ENCODE measurements around the gene KCNK15.

KCNK15 gene

GRCh38 chr20:44705364-44706094, 40.1 kb upstream of the KCNK15 start:
- no peak overlapping the region for H3K9ac ChIP-seq (ENCODE audit: low read length)
- H3K36me3 ChIP-seq (ENCODE audit: insufficient read depth, low read length) = no peaks in the 10 kb centered on the region
- no peaks in the 10 kb centered on the region for H3K9me3 ChIP-seq (ENCODE audit: low read length)
- H3K4me1 ChIP-seq (ENCODE audit: insufficient read depth, low read length) = peaks cover 24% of the 10 kb centered on the region
- no peak overlapping the region for H3K27ac ChIP-seq (ENCODE audit: low read depth, low read length)
- no peaks in the 10 kb centered on the region for H3K27me3 ChIP-seq (ENCODE audit: control insufficient read depth in 1 of 2, insufficient read depth in 2 of 2, low read length in 2 of 2)
- H3K4me3 ChIP-seq (ENCODE audit: low read depth in 1 of 2, low read length in 2 of 2) = no peak overlapping the region

GRCh38 chr20:44706301-44707017, 39.2 kb upstream of the KCNK15 start:
- Histone ChIP-seq H3K36me3 (ENCODE audit: insufficient read depth, low read length) (no peaks in the 10 kb centered on the region), H3K27me3 (ENCODE audit: control insufficient read depth in 1 of 2, insufficient read depth in 2 of 2, low read length in 2 of 2) (no peaks in the 10 kb centered on the region), H3K9me3 (ENCODE audit: low read length) (no peaks in the 10 kb centered on the region), H3K9ac (ENCODE audit: low read length) (no peak overlapping the region), H3K4me1 (ENCODE audit: insufficient read depth, low read length) (peaks cover 19% of the 10 kb centered on the region), H3K27ac (ENCODE audit: low read depth, low read length) (no peak overlapping the region), H3K4me3 (ENCODE audit: low read depth in 1 of 2, low read length in 2 of 2) (no peak overlapping the region)

GRCh38 chr20:44707018-44707579, 38.6 kb upstream of the KCNK15 start:
- H3K9ac ChIP-seq (ENCODE audit: low read length) = no peak overlapping the region
- H3K27me3 ChIP-seq (ENCODE audit: control insufficient read depth in 1 of 2, insufficient read depth in 2 of 2, low read length in 2 of 2) = no peaks in the 10 kb centered on the region
- no peak overlapping the region for H3K4me3 ChIP-seq (ENCODE audit: low read depth in 1 of 2, low read length in 2 of 2)
- no peak overlapping the region for H3K27ac ChIP-seq (ENCODE audit: low read depth, low read length)
- H3K4me1 ChIP-seq (ENCODE audit: insufficient read depth, low read length) = peaks cover 15% of the 10 kb centered on the region
- H3K9me3 ChIP-seq (ENCODE audit: low read length) = no peaks in the 10 kb centered on the region
- H3K36me3 ChIP-seq (ENCODE audit: insufficient read depth, low read length) = no peaks in the 10 kb centered on the region

GRCh38 chr20:44709380-44709779, 36.3 kb upstream of the KCNK15 start:
- no peaks in the 10 kb centered on the region for H3K9me3 ChIP-seq (ENCODE audit: low read length)
- H3K27ac ChIP-seq (ENCODE audit: low read depth, low read length) = no peak overlapping the region
- H3K9ac ChIP-seq (ENCODE audit: low read length) = no peak overlapping the region
- peaks cover 12% of the 10 kb centered on the region for H3K4me1 ChIP-seq (ENCODE audit: insufficient read depth, low read length)
- H3K36me3 ChIP-seq (ENCODE audit: insufficient read depth, low read length) = no peaks in the 10 kb centered on the region
- H3K27me3 ChIP-seq (ENCODE audit: control insufficient read depth in 1 of 2, insufficient read depth in 2 of 2, low read length in 2 of 2) = no peaks in the 10 kb centered on the region
- H3K4me3 ChIP-seq (ENCODE audit: low read depth in 1 of 2, low read length in 2 of 2) = no peak overlapping the region

- H3K4me1 ChIP-seq (ENCODE audit: insufficient read depth, low read length) = peaks cover 16% of the 10 kb centered on the region
- H3K27ac ChIP-seq (ENCODE audit: low read depth, low read length) = no peak overlapping the region
- no peaks in the 10 kb centered on the region for H3K9me3 ChIP-seq (ENCODE audit: low read length)
- H3K27me3 ChIP-seq (ENCODE audit: control insufficient read depth in 1 of 2, insufficient read depth in 2 of 2, low read length in 2 of 2) = no peaks in the 10 kb centered on the region
- no peaks in the 10 kb centered on the region for H3K36me3 ChIP-seq (ENCODE audit: insufficient read depth, low read length)
- H3K4me3 ChIP-seq (ENCODE audit: low read depth in 1 of 2, low read length in 2 of 2) = no peak overlapping the region
- no peak overlapping the region for H3K9ac ChIP-seq (ENCODE audit: low read length)
Measured at GRCh38 chr20:44709797-44710196, 35.9 kb upstream of the KCNK15 start.

- H3K27me3 ChIP-seq (ENCODE audit: control insufficient read depth in 1 of 2, insufficient read depth in 2 of 2, low read length in 2 of 2) = no peaks in the 10 kb centered on the region
- peaks cover 25% of the 10 kb centered on the region for H3K4me1 ChIP-seq (ENCODE audit: insufficient read depth, low read length)
- no peaks in the 10 kb centered on the region for H3K36me3 ChIP-seq (ENCODE audit: insufficient read depth, low read length)
- no peaks in the 10 kb centered on the region for H3K9me3 ChIP-seq (ENCODE audit: low read length)
- H3K4me3 ChIP-seq (ENCODE audit: low read depth in 1 of 2, low read length in 2 of 2) = no peak overlapping the region
- H3K27ac ChIP-seq (ENCODE audit: low read depth, low read length) = no peak overlapping the region
- no peak overlapping the region for H3K9ac ChIP-seq (ENCODE audit: low read length)
Measured at GRCh38 chr20:44711237-44711636, 34.4 kb upstream of the KCNK15 start.

- Histone ChIP-seq H3K9ac (ENCODE audit: low read length) (no peak overlapping the region), H3K4me3 (ENCODE audit: low read depth in 1 of 2, low read length in 2 of 2) (peak overlapping the region in 1 of 2 donors; percentile 35), H3K27me3 (ENCODE audit: control insufficient read depth in 1 of 2, insufficient read depth in 2 of 2, low read length in 2 of 2) (no peaks in the 10 kb centered on the region), H3K9me3 (ENCODE audit: low read length) (no peaks in the 10 kb centered on the region), H3K36me3 (ENCODE audit: insufficient read depth, low read length) (no peaks in the 10 kb centered on the region), H3K27ac (ENCODE audit: low read depth, low read length) (no peak overlapping the region), H3K4me1 (ENCODE audit: insufficient read depth, low read length) (peaks cover 19% of the 10 kb centered on the region)
Measured at GRCh38 chr20:44714102-44714700, 31.5 kb upstream of the KCNK15 start.

- Histone ChIP-seq H3K27me3 (ENCODE audit: control insufficient read depth in 1 of 2, insufficient read depth in 2 of 2, low read length in 2 of 2) (no peaks in the 10 kb centered on the region), H3K4me1 (ENCODE audit: insufficient read depth, low read length) (peaks cover 19% of the 10 kb centered on the region), H3K27ac (ENCODE audit: low read depth, low read length) (no peak within 1 kb of the TSS), H3K9ac (ENCODE audit: low read length) (no peak within 1 kb of the TSS), H3K9me3 (ENCODE audit: low read length) (no peaks in the 10 kb centered on the region), H3K4me3 (ENCODE audit: low read depth in 1 of 2, low read length in 2 of 2) (peak within 1 kb of the TSS in 1 of 2 donors; percentile 37), H3K36me3 (ENCODE audit: insufficient read depth, low read length) (no peaks in the 10 kb centered on the region)
Measured at GRCh38 chr20:44714701-44715498, 30.8 kb upstream of the KCNK15 start, which contains the start of gene CCN5. CCN5 (plus strand) TSS chr20:44715369; CDS start chr20:44715391, 22 bp downstream.

- Histone ChIP-seq H3K9ac (ENCODE audit: low read length) (no peak overlapping the region), H3K36me3 (ENCODE audit: insufficient read depth, low read length) (no peaks in the 10 kb centered on the region), H3K9me3 (ENCODE audit: low read length) (no peaks in the 10 kb centered on the region), H3K27me3 (ENCODE audit: control insufficient read depth in 1 of 2, insufficient read depth in 2 of 2, low read length in 2 of 2) (no peaks in the 10 kb centered on the region), H3K4me3 (ENCODE audit: low read depth in 1 of 2, low read length in 2 of 2) (peak overlapping the region in 1 of 2 donors; percentile 37), H3K27ac (ENCODE audit: low read depth, low read length) (no peak overlapping the region), H3K4me1 (ENCODE audit: insufficient read depth, low read length) (peaks cover 23% of the 10 kb centered on the region)
Measured at GRCh38 chr20:44715499-44716308, 30.0 kb upstream of the KCNK15 start.

GRCh38 chr20:44716309-44717106, 29.2 kb upstream of the KCNK15 start:
- Histone ChIP-seq H3K27me3 (ENCODE audit: control insufficient read depth in 1 of 2, insufficient read depth in 2 of 2, low read length in 2 of 2) (no peaks in the 10 kb centered on the region), H3K27ac (ENCODE audit: low read depth, low read length) (no peak overlapping the region), H3K36me3 (ENCODE audit: insufficient read depth, low read length) (no peaks in the 10 kb centered on the region), H3K9me3 (ENCODE audit: low read length) (no peaks in the 10 kb centered on the region), H3K4me3 (ENCODE audit: low read depth in 1 of 2, low read length in 2 of 2) (peak overlapping the region in 1 of 2 donors; percentile 37), H3K9ac (ENCODE audit: low read length) (no peak overlapping the region), H3K4me1 (ENCODE audit: insufficient read depth, low read length) (peaks cover 24% of the 10 kb centered on the region)

All from muscle layer of colon (tissue), 2 donors.